ENCODE results near the gene PLA2G6. TPM values are rescaled to one million over a fixed set of nuclear protein-coding genes. Genes with fewer than 3 reads are reported as not detected.

Gene PLA2G6
- total RNA-seq, 1 donor from 2014 or later = 41.6 TPM

DNA sequence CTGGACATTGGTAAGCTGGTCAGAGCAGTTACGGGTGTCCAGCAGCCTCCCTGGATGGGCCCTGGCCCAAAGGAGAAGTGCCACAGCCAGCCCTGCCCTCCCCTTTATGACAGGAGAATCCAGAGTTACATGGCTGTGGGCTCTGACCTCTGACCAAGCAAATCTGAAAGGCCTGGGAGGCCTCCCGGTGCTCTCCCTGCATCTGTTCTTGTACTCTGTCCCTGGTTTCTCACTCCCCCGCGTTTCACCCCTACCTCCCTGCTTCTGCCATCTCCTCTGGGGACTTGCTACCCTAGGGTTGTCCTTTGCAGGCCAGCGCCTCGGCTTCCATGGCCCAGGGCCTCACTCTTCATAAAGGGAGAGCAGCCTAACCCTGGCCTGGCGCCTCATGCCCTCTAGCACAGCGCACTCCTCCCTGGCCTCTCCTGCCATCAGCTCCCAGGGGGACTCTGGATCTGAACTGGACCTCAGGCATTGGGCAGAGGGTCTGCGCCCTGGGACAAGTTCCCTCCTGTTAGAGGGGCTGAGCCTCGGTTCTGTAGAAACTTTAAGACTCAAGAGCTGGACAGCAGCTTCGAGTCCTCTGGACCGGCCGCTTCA is 113.8 kb downstream of the PLA2G6 start:
- TF ChIP-seq, protein P1, sequence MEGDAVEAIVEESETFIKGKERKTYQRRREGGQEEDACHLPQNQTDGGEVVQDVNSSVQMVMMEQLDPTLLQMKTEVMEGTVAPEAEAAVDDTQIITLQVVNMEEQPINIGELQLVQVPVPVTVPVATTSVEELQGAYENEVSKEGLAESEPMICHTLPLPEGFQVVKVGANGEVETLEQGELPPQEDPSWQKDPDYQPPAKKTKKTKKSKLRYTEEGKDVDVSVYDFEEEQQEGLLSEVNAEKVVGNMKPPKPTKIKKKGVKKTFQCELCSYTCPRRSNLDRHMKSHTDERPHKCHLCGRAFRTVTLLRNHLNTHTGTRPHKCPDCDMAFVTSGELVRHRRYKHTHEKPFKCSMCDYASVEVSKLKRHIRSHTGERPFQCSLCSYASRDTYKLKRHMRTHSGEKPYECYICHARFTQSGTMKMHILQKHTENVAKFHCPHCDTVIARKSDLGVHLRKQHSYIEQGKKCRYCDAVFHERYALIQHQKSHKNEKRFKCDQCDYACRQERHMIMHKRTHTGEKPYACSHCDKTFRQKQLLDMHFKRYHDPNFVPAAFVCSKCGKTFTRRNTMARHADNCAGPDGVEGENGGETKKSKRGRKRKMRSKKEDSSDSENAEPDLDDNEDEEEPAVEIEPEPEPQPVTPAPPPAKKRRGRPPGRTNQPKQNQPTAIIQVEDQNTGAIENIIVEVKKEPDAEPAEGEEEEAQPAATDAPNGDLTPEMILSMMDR (IDR thresholded peaks at IDR 0.05) = no peak
- Mint-ChIP-seq H3K4me3 (ENCODE audit: unreplicated experiment) (no peak overlapping the region), H3K27me3 (ENCODE audit: unreplicated experiment) (no peaks in the 10 kb centered on the region), H3K27ac (ENCODE audit: unreplicated experiment) (no peak overlapping the region), H3K4me1 (ENCODE audit: unreplicated experiment) (peaks cover 10% of the 10 kb centered on the region), H3K36me3 (ENCODE audit: unreplicated experiment) (peaks cover 11% of the 10 kb centered on the region), H3K9me3 (ENCODE audit: unreplicated experiment) (no peaks in the 10 kb centered on the region)
- no peak for DNase-seq (ENCODE audit: extremely low spot score, unreplicated experiment)

DNA sequence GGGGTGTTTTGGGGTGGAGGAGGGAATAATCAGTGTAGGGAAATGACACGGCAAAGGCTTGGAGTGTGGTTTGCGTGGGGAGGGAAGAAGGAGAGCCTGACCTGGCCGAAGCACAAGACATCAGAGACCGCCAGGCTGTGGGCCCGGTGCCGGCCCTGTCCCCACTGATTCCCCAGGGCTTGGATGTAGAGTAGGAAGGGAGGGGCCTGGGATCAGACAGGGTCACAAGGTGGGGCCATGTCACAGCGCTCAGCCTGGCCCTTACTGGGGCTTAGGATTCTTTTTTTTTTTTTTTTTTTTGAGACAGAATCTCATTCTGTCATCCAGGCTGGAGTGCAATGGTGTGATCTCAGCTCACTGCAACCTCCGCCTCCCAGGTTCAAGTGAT is 114.6 kb downstream of the PLA2G6 start:
- Mint-ChIP-seq H3K4me1 (ENCODE audit: unreplicated experiment) (peaks cover 10% of the 10 kb centered on the region), H3K27me3 (ENCODE audit: unreplicated experiment) (no peaks in the 10 kb centered on the region), H3K9me3 (ENCODE audit: unreplicated experiment) (no peaks in the 10 kb centered on the region), H3K4me3 (ENCODE audit: unreplicated experiment) (no peak overlapping the region), H3K36me3 (ENCODE audit: unreplicated experiment) (peaks cover 12% of the 10 kb centered on the region), H3K27ac (ENCODE audit: unreplicated experiment) (no peak overlapping the region)
- no peak for DNase-seq (ENCODE audit: extremely low spot score, unreplicated experiment)
- TF ChIP-seq, protein P1 (IDR thresholded peaks at IDR 0.05) = no peak

DNA sequence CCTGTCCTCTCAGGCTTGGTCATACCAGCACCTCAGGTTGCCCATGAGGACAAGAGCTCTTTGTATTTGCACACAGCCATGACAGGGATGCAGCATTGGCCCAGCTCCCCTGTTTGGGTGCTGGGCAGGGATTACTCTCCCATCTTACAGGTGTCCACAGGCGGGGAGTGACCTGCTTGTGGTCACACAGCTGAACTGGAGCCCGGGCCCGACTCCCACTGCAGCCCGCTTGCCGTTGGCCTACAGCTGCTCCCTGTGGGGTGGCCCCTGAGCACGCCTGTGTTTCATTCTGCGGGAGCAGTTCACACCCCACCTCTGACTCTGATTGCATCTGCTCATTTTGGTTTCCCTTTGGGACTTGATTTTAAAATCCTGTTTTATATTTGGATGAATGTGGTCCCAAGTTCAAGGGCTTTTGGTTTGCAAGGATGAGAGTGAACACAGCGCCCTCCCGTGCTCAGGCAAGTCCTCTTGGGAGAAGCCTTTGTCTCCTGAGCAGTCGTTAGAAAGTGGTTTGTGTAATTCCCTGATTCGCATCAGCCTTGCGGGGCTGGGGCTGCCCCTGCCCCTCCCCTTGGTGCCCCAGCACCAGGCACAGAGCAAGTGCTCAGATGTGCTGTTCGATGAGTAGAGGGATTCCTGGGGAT is 115.1 kb downstream of the PLA2G6 start:
- H3K4me1 Mint-ChIP-seq (ENCODE audit: unreplicated experiment) = peaks cover 12% of the 10 kb centered on the region
- no peak for DNase-seq (ENCODE audit: extremely low spot score, unreplicated experiment)
- no peak overlapping the region for H3K27ac Mint-ChIP-seq (ENCODE audit: unreplicated experiment)
- H3K36me3 Mint-ChIP-seq (ENCODE audit: unreplicated experiment) = peaks cover 14% of the 10 kb centered on the region
- H3K4me3 Mint-ChIP-seq (ENCODE audit: unreplicated experiment) = no peak overlapping the region
- no peaks in the 10 kb centered on the region for H3K27me3 Mint-ChIP-seq (ENCODE audit: unreplicated experiment)
- H3K9me3 Mint-ChIP-seq (ENCODE audit: unreplicated experiment) = no peaks in the 10 kb centered on the region
- TF ChIP-seq, protein P1 (IDR thresholded peaks at IDR 0.05) = no peak

DNA sequence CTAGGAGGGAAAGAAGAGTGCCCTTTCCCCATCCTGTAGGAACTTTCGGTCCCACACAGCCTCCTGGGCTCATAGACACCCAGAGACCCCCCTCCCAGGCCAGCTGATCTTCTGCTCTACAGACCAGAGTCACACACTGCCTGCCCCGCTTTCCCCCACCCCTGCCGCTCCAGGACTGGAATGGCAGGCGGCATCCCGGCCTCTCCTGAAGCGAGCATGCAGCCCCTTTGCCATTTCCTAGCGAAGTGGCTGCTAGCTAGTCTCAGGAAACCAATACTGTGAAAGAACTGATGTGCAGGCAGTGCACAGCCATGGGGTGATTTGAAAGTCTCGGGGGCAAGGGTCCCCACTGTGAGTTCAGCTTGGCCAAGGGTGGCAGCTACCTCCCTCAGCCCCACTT is 116.1 kb downstream of the PLA2G6 start:
- Mint-ChIP-seq H3K9me3 (ENCODE audit: unreplicated experiment) (no peaks in the 10 kb centered on the region), H3K4me3 (ENCODE audit: unreplicated experiment) (no peak overlapping the region), H3K36me3 (ENCODE audit: unreplicated experiment) (peaks cover 14% of the 10 kb centered on the region), H3K27ac (ENCODE audit: unreplicated experiment) (no peak overlapping the region), H3K27me3 (ENCODE audit: unreplicated experiment) (no peaks in the 10 kb centered on the region), H3K4me1 (ENCODE audit: unreplicated experiment) (peaks cover 12% of the 10 kb centered on the region)
- TF ChIP-seq, protein P1 (IDR thresholded peaks at IDR 0.05) = no peak
- no peak for DNase-seq (ENCODE audit: extremely low spot score, unreplicated experiment)

DNA sequence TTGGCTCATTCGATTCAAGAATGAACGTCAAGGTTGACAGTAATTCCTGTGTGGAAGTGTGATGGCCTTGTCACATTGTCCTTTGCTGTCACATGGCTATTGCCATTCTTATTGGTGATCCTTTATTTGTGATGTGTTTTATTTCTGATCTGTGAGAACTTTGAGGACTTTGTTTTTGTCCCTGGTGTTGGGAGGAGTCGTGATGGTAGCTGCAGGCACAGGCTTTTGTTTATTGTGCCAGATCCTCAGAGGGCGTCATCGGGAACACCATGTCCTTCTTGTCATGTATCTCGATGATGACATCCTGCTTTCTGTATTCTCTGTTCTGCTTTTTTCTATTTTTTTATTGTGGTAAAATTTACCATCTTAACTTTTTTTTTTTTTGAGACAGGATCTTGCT is 118.8 kb downstream of the PLA2G6 start:
- Mint-ChIP-seq H3K9me3 (ENCODE audit: unreplicated experiment) (no peaks in the 10 kb centered on the region), H3K4me1 (ENCODE audit: unreplicated experiment) (peaks cover 7% of the 10 kb centered on the region), H3K27ac (ENCODE audit: unreplicated experiment) (no peak overlapping the region), H3K4me3 (ENCODE audit: unreplicated experiment) (no peak overlapping the region), H3K27me3 (ENCODE audit: unreplicated experiment) (no peaks in the 10 kb centered on the region), H3K36me3 (ENCODE audit: unreplicated experiment) (peaks cover 12% of the 10 kb centered on the region)
- no peak for DNase-seq (ENCODE audit: extremely low spot score, unreplicated experiment)
- TF ChIP-seq, protein P1 (IDR thresholded peaks at IDR 0.05) = no peak

Other genes starting within 250 kb of the PLA2G6 start
- not detected in 2 replicates for gene C22orf23, start 228.2 kb downstream of the PLA2G6 start, total RNA-seq
- 77.9 and 81.1 TPM in 2 replicates for gene POLR2F, start 228.1 kb downstream of the PLA2G6 start, total RNA-seq
- not detected in 2 replicates for gene SOX10, start 197.3 kb downstream of the PLA2G6 start, total RNA-seq
- 26.2 and 27.9 TPM in 2 replicates for gene PICK1, start 124.4 kb downstream of the PLA2G6 start, total RNA-seq
- not detected in 2 replicates for gene SLC16A8, start 97.6 kb downstream of the PLA2G6 start, total RNA-seq
- 0.39 and 0.48 TPM in 2 replicates for gene BAIAP2L2, start 71.1 kb downstream of the PLA2G6 start, total RNA-seq
- 9.9 and 17.0 TPM in 2 replicates for gene MAFF, start 20.2 kb upstream of the PLA2G6 start, total RNA-seq
- gene TMEM184B, start 91.2 kb upstream of the PLA2G6 start, total RNA-seq = 88.0 and 90.5 TPM in 2 replicates
- 175 and 176 TPM in 2 replicates for gene CSNK1E, start 135.6 kb upstream of the PLA2G6 start, total RNA-seq

Data from osteocyte (in vitro differentiated cells).